ENCODE measurements around the gene EML4. TPM values are rescaled to one million over a fixed set of nuclear protein-coding genes. Genes with fewer than 3 reads are reported as not detected.
A peak's percentile ranks its signal among the peaks of the same experiment; 100 is the strongest.

EML4 gene
- total RNA-seq, 1 experiment from 2014 or later, result 52.0 TPM

DNA sequence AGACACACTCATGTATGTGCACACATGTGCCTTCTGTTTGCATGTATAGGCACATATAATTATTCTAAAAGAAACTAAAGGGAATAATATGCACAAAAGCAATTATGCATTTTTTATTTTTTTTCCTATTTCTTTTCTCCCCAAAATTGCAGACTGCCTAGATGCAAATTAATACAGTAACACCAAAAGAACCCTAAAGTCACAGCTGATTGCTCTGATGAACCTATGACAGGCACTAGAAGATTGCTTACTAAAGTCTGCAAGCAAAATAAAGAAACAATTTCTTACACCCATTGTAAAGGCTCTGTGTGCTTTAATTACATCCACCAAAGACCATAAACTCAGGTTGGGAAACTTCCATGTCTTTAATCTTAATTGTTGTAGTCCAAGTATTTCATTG lies 7.7 kb upstream of the EML4 start:
- H3K36me3 ChIP-seq (ENCODE audit: low read depth), result no peaks in the 10 kb centered on the region
- H3F3A ChIP-seq (ENCODE audit: insufficient read depth, low read depth), result no peaks in the 10 kb centered on the region
- H3K4me3 ChIP-seq, result no peak overlapping the region
- DNase-seq, result no peak
- no peak overlapping the region for H3K27ac ChIP-seq
- no peaks in the 10 kb centered on the region for H3K9me3 ChIP-seq (ENCODE audit: insufficient read depth, low read depth)
- BruUV-seq (replicated peaks), result no TSS peak
- no peak overlapping the region for H2AFZ ChIP-seq
- H3K79me2 ChIP-seq (ENCODE audit: low read depth), result no peaks in the 10 kb centered on the region
- no peaks in the 10 kb centered on the region for H4K20me1 ChIP-seq (ENCODE audit: insufficient read depth)
- no peaks in the 10 kb centered on the region for H3K27me3 ChIP-seq (ENCODE audit: insufficient read depth, low read depth)
- POLR2A ChIA-PET (ENCODE audit: unreplicated experiment), result no interaction called here
- H3K9me2 ChIP-seq (ENCODE audit: insufficient read depth), result no peaks in the 10 kb centered on the region
- CTCF ChIA-PET, result interaction anchor here (0.6 kb wide), 1 partner anchor 13 kb away, joined by 3 read pairs; no protein-coding TSS in a partner anchor
- TF ChIP-seq, protein P1, sequence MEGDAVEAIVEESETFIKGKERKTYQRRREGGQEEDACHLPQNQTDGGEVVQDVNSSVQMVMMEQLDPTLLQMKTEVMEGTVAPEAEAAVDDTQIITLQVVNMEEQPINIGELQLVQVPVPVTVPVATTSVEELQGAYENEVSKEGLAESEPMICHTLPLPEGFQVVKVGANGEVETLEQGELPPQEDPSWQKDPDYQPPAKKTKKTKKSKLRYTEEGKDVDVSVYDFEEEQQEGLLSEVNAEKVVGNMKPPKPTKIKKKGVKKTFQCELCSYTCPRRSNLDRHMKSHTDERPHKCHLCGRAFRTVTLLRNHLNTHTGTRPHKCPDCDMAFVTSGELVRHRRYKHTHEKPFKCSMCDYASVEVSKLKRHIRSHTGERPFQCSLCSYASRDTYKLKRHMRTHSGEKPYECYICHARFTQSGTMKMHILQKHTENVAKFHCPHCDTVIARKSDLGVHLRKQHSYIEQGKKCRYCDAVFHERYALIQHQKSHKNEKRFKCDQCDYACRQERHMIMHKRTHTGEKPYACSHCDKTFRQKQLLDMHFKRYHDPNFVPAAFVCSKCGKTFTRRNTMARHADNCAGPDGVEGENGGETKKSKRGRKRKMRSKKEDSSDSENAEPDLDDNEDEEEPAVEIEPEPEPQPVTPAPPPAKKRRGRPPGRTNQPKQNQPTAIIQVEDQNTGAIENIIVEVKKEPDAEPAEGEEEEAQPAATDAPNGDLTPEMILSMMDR (conservative IDR thresholded peaks at IDR 0.05), result no peak
- TF ChIP-seq EZH2 (IDR thresholded peaks at IDR 0.05; ENCODE audit: low read depth), result no peak
- no peak overlapping the region for H3K4me2 ChIP-seq
- intact Hi-C loops (cut with micrococcal nuclease; ENCODE audit: unreplicated experiment), result no loop called here
- H3K4me1 ChIP-seq (replicated peaks; ENCODE audit: insufficient read depth), result peaks cover 8% of the 10 kb centered on the region

DNA sequence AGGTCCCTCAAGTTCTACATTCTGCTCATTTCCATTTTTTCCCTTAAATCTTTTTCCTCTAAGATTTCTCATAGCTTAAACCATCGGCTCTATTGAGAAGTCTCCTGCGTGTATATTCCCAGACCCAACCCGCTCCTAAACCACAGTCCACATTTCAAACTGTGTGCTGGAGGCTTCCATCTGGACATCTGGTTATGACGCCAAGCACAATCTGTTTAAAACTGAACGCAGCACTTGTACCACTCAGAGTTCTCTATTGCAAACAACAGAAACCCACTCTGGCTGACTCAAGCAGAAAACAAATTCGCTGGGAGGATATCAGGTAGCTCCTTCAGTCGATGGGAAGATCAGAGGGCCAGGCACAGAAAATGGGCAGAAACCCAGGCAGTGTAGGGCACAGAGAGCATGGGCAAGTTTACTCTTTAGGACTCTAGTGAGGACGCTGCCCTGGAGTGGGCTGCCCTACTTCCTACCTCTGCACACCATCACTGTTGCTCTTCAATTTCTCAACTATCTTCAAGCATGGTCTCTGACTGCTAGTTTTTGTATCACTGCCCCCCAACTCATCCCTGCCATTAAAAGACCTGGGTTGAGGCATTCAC lies 5.6 kb upstream of the EML4 start:
- DNase-seq, result no peak
- H3K4me2 ChIP-seq, result no peak overlapping the region
- H4K20me1 ChIP-seq (ENCODE audit: insufficient read depth), result no peaks in the 10 kb centered on the region
- intact Hi-C loops (cut with micrococcal nuclease; ENCODE audit: unreplicated experiment), result no loop called here
- H3K9me2 ChIP-seq (ENCODE audit: insufficient read depth), result no peaks in the 10 kb centered on the region
- no peaks in the 10 kb centered on the region for H3K27me3 ChIP-seq (ENCODE audit: insufficient read depth, low read depth)
- no TSS peak for BruUV-seq (replicated peaks)
- CTCF ChIA-PET, result interaction anchor here (0.6 kb wide), 1 partner anchor 46 kb away, joined by 3 read pairs; no protein-coding TSS in a partner anchor
- no peaks in the 10 kb centered on the region for H3K36me3 ChIP-seq (ENCODE audit: low read depth)
- H3F3A ChIP-seq (ENCODE audit: insufficient read depth, low read depth), result peaks cover 4% of the 10 kb centered on the region; the same call in 1 of the 2 replicates
- no peak overlapping the region for H2AFZ ChIP-seq
- POLR2A ChIA-PET (ENCODE audit: unreplicated experiment), result interaction anchor here (0.6 kb wide), 1 partner anchor 22 kb away, joined by 4 read pairs; no protein-coding TSS in a partner anchor
- TF ChIP-seq, protein P1 (conservative IDR thresholded peaks at IDR 0.05), result no peak
- TF ChIP-seq EZH2 (IDR thresholded peaks at IDR 0.05; ENCODE audit: low read depth), result no peak
- H3K79me2 ChIP-seq (ENCODE audit: low read depth), result no peaks in the 10 kb centered on the region
- peaks cover 8% of the 10 kb centered on the region for H3K4me1 ChIP-seq (replicated peaks; ENCODE audit: insufficient read depth)
- H3K9me3 ChIP-seq (ENCODE audit: insufficient read depth, low read depth), result no peaks in the 10 kb centered on the region
- H3K27ac ChIP-seq, result no peak overlapping the region
- H3K4me3 ChIP-seq, result no peak overlapping the region

DNA sequence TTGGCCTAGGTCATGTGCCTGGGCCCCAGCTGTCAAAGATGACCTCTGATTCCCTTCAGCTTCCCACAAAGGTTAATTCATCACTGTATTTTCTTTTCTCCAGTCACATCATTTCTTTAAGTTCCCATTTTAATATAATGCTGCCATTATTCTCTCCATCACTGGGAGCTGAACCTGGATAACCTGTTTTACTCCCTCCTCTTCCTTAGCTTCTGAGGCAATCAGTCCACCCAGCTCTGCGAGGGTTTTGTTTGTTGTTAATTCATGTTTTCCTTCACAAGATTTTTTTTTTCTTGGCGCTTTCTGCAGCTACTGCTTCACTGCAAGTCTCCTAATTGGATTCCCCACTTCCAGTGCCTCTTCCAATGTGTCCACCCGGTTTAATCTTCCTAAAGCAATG lies 5.1 kb upstream of the EML4 start:
- no peaks in the 10 kb centered on the region for H3K9me2 ChIP-seq (ENCODE audit: insufficient read depth)
- TF ChIP-seq, protein P1 (conservative IDR thresholded peaks at IDR 0.05), result no peak
- no peak for TF ChIP-seq EZH2 (IDR thresholded peaks at IDR 0.05; ENCODE audit: low read depth)
- no peaks in the 10 kb centered on the region for H3K79me2 ChIP-seq (ENCODE audit: low read depth)
- ChIA-PET POLR2A (ENCODE audit: unreplicated experiment) (interaction anchor here (0.6 kb wide), 1 partner anchor 22 kb away, joined by 4 read pairs; no protein-coding TSS in a partner anchor), CTCF (interaction anchor here (0.6 kb wide), 1 partner anchor 46 kb away, joined by 3 read pairs; no protein-coding TSS in a partner anchor)
- no TSS peak for BruUV-seq (replicated peaks)
- no peaks in the 10 kb centered on the region for H3K36me3 ChIP-seq (ENCODE audit: low read depth)
- H3K4me1 ChIP-seq (replicated peaks; ENCODE audit: insufficient read depth), result peaks cover 13% of the 10 kb centered on the region
- peak overlapping the region; percentile 6; the same call in 1 of the 2 replicates for H3K4me2 ChIP-seq
- H4K20me1 ChIP-seq (ENCODE audit: insufficient read depth), result no peaks in the 10 kb centered on the region
- intact Hi-C loops (cut with micrococcal nuclease; ENCODE audit: unreplicated experiment), result no loop called here
- peak in 1 of 2 experiments; percentile 69 for DNase-seq
- H3K4me3 ChIP-seq, result no peak overlapping the region
- no peak overlapping the region for H3K27ac ChIP-seq
- H3K27me3 ChIP-seq (ENCODE audit: insufficient read depth, low read depth), result no peaks in the 10 kb centered on the region
- H3K9me3 ChIP-seq (ENCODE audit: insufficient read depth, low read depth), result no peaks in the 10 kb centered on the region
- peak overlapping the region; percentile 19; the same call in 1 of the 2 replicates for H2AFZ ChIP-seq
- H3F3A ChIP-seq (ENCODE audit: insufficient read depth, low read depth), result peaks cover 6% of the 10 kb centered on the region; the same call in 1 of the 2 replicates
